Measurements from ENCODE around the gene ERG28.

GRCh38 chr14:75615200-75615599 is 45.5 kb downstream of the ERG28 start:
- TF ChIP-seq CTCF (IDR thresholded peaks at IDR 0.05; ENCODE audit: low read depth, low read length, missing input control) = no peak
- no peak for TF ChIP-seq RAD21 (IDR thresholded peaks at IDR 0.05)
- TF ChIP-seq YY1 (IDR thresholded peaks at IDR 0.05) = no peak
- no peak for TF ChIP-seq SP1 (IDR thresholded peaks at IDR 0.05)
- no peak for TF ChIP-seq NR2F2 (IDR thresholded peaks at IDR 0.05)
- TF ChIP-seq REST (IDR thresholded peaks at IDR 0.05) = no peak
- TF ChIP-seq FOXA1 (IDR thresholded peaks at IDR 0.05) = no peak
- TF ChIP-seq RXRA (IDR thresholded peaks at IDR 0.05) = no peak
- no peak for TF ChIP-seq ZBTB33 (IDR thresholded peaks at IDR 0.05)
- TF ChIP-seq JUND (IDR thresholded peaks at IDR 0.05) = no peak
- no peak for TF ChIP-seq GABPA (IDR thresholded peaks at IDR 0.05 in 1 of 2, conservative IDR thresholded peaks at IDR 0.05 in 1 of 2)
- no peak for TF ChIP-seq MAX (IDR thresholded peaks at IDR 0.05)
- no peak for TF ChIP-seq ATF3 (IDR thresholded peaks at IDR 0.05)
- TF ChIP-seq TAF1 (conservative IDR thresholded peaks at IDR 0.05) = no peak

Data from liver (tissue), 3 donors.